Neural progenitor cell (in vitro differentiated cells): Measurements from ENCODE around the gene PRUNE2. TPM values are rescaled to one million over a fixed set of nuclear protein-coding genes. Genes with fewer than 3 reads are reported as not detected.

ENCODE experiments used
- DNase-seq: peaks from one replicate; pipeline ENCODE4 v3.0.0-alpha.2; 2016; ENCODE audit warnings: low spot score
- H2AFZ ChIP-seq: fragments of 200-600 bp; sonication (generic); replicated peaks from 2 replicates; pipeline ENCODE4 v1.6.1; 2016; ENCODE audit warnings: antibody characterized with exemption
- H3F3A ChIP-seq: fragments of 200-600 bp; sonication (generic); 2 replicates; pipeline ENCODE4 v1.6.1; 2016; ENCODE audit warnings: antibody characterized with exemption, low read depth
- H3K27ac ChIP-seq: fragments of 200-600 bp; sonication (generic); 2 replicates; pipeline ENCODE4 v1.5.1; 2016; ENCODE audit warnings: mild to moderate bottlenecking
- H3K27me3 ChIP-seq: fragments of 200-600 bp; sonication (generic); 2 replicates; pipeline ENCODE4 v1.6.1; 2016; ENCODE audit warnings: mild to moderate bottlenecking, moderate library complexity
- H3K36me3 ChIP-seq: fragments of 200-600 bp; sonication (generic); 2 replicates; pipeline ENCODE4 v1.5.1; 2016
- H3K4me1 ChIP-seq: fragments of 200-600 bp; sonication (generic); 2 replicates; pipeline ENCODE4 v1.6.1; 2016; ENCODE audit warnings: mixed run types
- H3K4me2 ChIP-seq: fragments of 200-600 bp; sonication (generic); 2 replicates; pipeline ENCODE4 v1.6.1; 2016
- H3K4me3 ChIP-seq: fragments of 200-600 bp; sonication (generic); 2 replicates; pipeline ENCODE4 v1.5.1; 2016
- H3K79me2 ChIP-seq: fragments of 200-600 bp; sonication (generic); 2 replicates; pipeline ENCODE4 v1.6.1; 2016; ENCODE audit warnings: low read depth
- H3K9ac ChIP-seq: fragments of 200-600 bp; sonication (generic); 2 replicates; pipeline ENCODE4 v1.6.1; 2016
- H3K9me3 ChIP-seq: fragments of 200-600 bp; sonication (generic); 2 replicates; pipeline ENCODE4 v1.5.1; 2016; ENCODE audit warnings: low read depth
- H4K20me1 ChIP-seq: fragments of 200-600 bp; sonication (generic); 2 replicates; pipeline ENCODE4 v1.6.1; 2016; ENCODE audit warnings: low read depth
- H3K27ac Mint-ChIP-seq: 3 replicates; pipeline ENCODE4 v1.8.0; 2021; ENCODE audit warnings: mixed read lengths
- H3K27me3 Mint-ChIP-seq: 2 replicates; pipeline ENCODE4 v1.8.0; 2022; ENCODE audit warnings: low read depth, mild to moderate bottlenecking, inconsistent platforms, moderate library complexity, mixed read lengths; ENCODE audit not compliant: insufficient read depth
- H3K36me3 Mint-ChIP-seq: 3 replicates; pipeline ENCODE4 v1.8.0; 2021; ENCODE audit warnings: mixed read lengths
- H3K4me1 Mint-ChIP-seq: 3 replicates; pipeline ENCODE4 v1.8.0; 2021; ENCODE audit warnings: mixed read lengths
- H3K4me3 Mint-ChIP-seq: 3 replicates; pipeline ENCODE4 v1.8.0; 2021; ENCODE audit warnings: mild to moderate bottlenecking, moderate library complexity, mixed read lengths
- H3K9me3 Mint-ChIP-seq: 3 replicates; pipeline ENCODE4 v1.8.0; 2020; ENCODE audit warnings: mixed read lengths
- EZH2 ChIP-seq: fragments of 200-600 bp; sonication (generic); IDR thresholded peaks from 2 replicates; pipeline ENCODE4 v1.6.1; 2017; ENCODE audit warnings: antibody characterized with exemption, mild to moderate bottlenecking, moderate library complexity
- EZH2phosphoT487 ChIP-seq: fragments of 200-600 bp; sonication (generic); IDR thresholded peaks from 2 replicates; pipeline ENCODE4 v1.6.1; 2017; ENCODE audit warnings: antibody characterized with exemption
- small RNA-seq: library from RNA; depleted of rRNA; stranded (forward); fragments of <200 nt; gene quantifications from one replicate; pipeline ENCODE3, GENCODE V24; 2015
- total RNA-seq: library from RNA; depleted of rRNA; stranded (reverse); fragments of >200 nt; gene quantifications from 2 replicates; pipeline ENCODE4 v1.2.3, GENCODE V29; 2015; ENCODE audit warnings: low replicate concordance
- TF ChIP-seq, protein P1 (sequence below): fragments of 200-600 bp; sonication (generic); IDR thresholded peaks from 2 replicates; pipeline ENCODE4 v1.5.1; 2017; ENCODE audit warnings: antibody characterized with exemption, mild to moderate bottlenecking

Gene PRUNE2
- total RNA-seq, 1 donor from 2014 or later = 28.2 TPM

DNA sequence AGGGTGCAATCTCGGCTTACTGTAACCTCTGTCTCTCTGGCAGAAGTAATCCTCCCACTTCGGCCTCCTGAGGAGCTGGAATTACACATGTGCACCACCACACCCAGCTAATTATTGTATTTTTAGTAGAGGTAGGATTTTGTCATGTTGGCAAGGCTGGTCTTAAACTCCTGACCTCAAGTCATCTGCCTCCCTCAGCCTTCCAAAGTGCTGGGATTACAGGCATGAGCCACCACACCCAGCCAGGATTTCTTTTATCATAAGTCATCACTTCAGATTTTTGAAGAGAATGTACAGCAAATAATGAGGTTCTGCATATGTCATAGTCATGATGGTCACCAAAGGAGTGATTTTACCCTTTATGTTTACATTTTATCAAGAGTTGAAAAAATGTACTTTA, 338.8 kb downstream of the PRUNE2 start:
- DNase-seq = no peak
- no peak overlapping the region for H2AFZ ChIP-seq
- peaks cover 3% of the 10 kb centered on the region for H3K27me3 ChIP-seq
- Mint-ChIP-seq H3K36me3 (no peaks in the 10 kb centered on the region), H3K4me1 (no peaks in the 10 kb centered on the region), H3K4me3 (no peak overlapping the region), H3K9me3 (peaks cover 4% of the 10 kb centered on the region), H3K27ac (no peak overlapping the region), H3K27me3 (peaks cover 2% of the 10 kb centered on the region)
- no peak overlapping the region for H3K27ac ChIP-seq
- no peaks in the 10 kb centered on the region for H3K9me3 ChIP-seq
- no peaks in the 10 kb centered on the region for H3F3A ChIP-seq
- H3K79me2 ChIP-seq = no peaks in the 10 kb centered on the region
- H3K4me2 ChIP-seq = no peak overlapping the region
- H3K4me1 ChIP-seq = no peaks in the 10 kb centered on the region
- no peak for TF ChIP-seq EZH2
- TF ChIP-seq, protein P1, sequence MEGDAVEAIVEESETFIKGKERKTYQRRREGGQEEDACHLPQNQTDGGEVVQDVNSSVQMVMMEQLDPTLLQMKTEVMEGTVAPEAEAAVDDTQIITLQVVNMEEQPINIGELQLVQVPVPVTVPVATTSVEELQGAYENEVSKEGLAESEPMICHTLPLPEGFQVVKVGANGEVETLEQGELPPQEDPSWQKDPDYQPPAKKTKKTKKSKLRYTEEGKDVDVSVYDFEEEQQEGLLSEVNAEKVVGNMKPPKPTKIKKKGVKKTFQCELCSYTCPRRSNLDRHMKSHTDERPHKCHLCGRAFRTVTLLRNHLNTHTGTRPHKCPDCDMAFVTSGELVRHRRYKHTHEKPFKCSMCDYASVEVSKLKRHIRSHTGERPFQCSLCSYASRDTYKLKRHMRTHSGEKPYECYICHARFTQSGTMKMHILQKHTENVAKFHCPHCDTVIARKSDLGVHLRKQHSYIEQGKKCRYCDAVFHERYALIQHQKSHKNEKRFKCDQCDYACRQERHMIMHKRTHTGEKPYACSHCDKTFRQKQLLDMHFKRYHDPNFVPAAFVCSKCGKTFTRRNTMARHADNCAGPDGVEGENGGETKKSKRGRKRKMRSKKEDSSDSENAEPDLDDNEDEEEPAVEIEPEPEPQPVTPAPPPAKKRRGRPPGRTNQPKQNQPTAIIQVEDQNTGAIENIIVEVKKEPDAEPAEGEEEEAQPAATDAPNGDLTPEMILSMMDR = no peak
- TF ChIP-seq EZH2phosphoT487 = no peak
- no peak overlapping the region for H3K4me3 ChIP-seq
- H4K20me1 ChIP-seq = no peaks in the 10 kb centered on the region
- no peaks in the 10 kb centered on the region for H3K36me3 ChIP-seq
- H3K9ac ChIP-seq = no peak overlapping the region

DNA sequence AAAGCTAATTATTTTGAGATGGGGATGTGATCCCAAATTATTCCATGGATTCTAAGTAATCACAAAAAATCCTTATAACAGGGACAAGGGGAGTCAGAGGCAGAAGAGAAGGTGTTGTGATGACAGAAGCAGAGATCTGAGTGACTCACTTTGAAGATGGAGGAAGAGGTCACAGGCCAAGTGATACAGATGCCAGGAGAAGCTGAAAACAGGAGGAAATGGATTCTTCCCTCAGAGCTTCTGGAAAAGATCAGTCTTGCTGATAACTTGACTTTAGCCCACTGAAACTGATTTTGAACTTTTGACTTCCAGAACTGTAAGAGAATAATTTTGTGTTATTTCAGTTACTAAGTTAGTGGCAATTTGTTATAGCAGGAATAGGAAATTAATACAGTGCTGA, 341.6 kb downstream of the PRUNE2 start:
- TF ChIP-seq EZH2 = no peak
- Mint-ChIP-seq H3K4me1 (peaks cover 9% of the 10 kb centered on the region), H3K27ac (no peak overlapping the region), H3K36me3 (no peaks in the 10 kb centered on the region), H3K4me3 (no peak overlapping the region), H3K27me3 (peaks cover 2% of the 10 kb centered on the region), H3K9me3 (no peaks in the 10 kb centered on the region)
- no peaks in the 10 kb centered on the region for H4K20me1 ChIP-seq
- H3K79me2 ChIP-seq = no peaks in the 10 kb centered on the region
- peaks cover 6% of the 10 kb centered on the region for H3F3A ChIP-seq
- DNase-seq = no peak
- no peak overlapping the region for H2AFZ ChIP-seq
- H3K4me3 ChIP-seq = no peak overlapping the region
- H3K27me3 ChIP-seq = no peaks in the 10 kb centered on the region
- H3K4me2 ChIP-seq = no peak overlapping the region
- H3K9ac ChIP-seq = no peak overlapping the region
- peaks cover 11% of the 10 kb centered on the region for H3K4me1 ChIP-seq
- H3K27ac ChIP-seq = no peak overlapping the region
- H3K9me3 ChIP-seq = no peaks in the 10 kb centered on the region
- no peaks in the 10 kb centered on the region for H3K36me3 ChIP-seq

DNA sequence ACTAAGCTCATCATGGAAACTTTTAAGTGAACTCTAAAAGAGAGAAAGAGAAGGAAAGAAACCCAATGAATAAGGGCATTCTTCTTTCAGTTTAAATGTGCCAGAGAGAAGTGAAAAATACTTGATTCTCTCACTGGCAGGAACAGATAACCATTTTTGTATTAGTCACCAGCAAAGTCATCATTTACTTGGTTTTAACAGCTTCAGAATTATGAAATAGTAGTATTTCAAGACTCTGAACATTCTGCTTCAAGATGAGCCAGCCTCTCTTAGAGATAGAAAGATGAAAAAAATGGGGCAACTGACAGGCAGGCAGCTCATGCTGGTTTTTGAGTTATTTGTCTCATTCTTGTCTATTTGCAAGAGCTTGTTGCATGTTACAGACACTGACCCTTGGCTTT, 343.4 kb downstream of the PRUNE2 start:
- TF ChIP-seq EZH2 = no peak
- no peak for TF ChIP-seq EZH2phosphoT487
- TF ChIP-seq, protein P1 = no peak
- no peaks in the 10 kb centered on the region for H3K9me3 ChIP-seq
- H3K27me3 Mint-ChIP-seq = peaks cover 6% of the 10 kb centered on the region
- peaks cover 9% of the 10 kb centered on the region for H3K4me1 Mint-ChIP-seq
- no peak for DNase-seq
- H3F3A ChIP-seq = peaks cover 6% of the 10 kb centered on the region
- H3K9ac ChIP-seq = no peak overlapping the region
- H3K79me2 ChIP-seq = no peaks in the 10 kb centered on the region
- H4K20me1 ChIP-seq = no peaks in the 10 kb centered on the region
- no peak overlapping the region for H3K4me3 ChIP-seq
- H3K27me3 ChIP-seq = no peaks in the 10 kb centered on the region
- no peaks in the 10 kb centered on the region for H3K36me3 ChIP-seq
- no peak overlapping the region for H3K27ac ChIP-seq
- no peak overlapping the region for H3K27ac Mint-ChIP-seq
- no peak overlapping the region for H3K4me3 Mint-ChIP-seq
- H3K9me3 Mint-ChIP-seq = peaks cover 2% of the 10 kb centered on the region
- H3K4me1 ChIP-seq = peaks cover 11% of the 10 kb centered on the region
- no peak overlapping the region for H2AFZ ChIP-seq
- no peaks in the 10 kb centered on the region for H3K36me3 Mint-ChIP-seq
- H3K4me2 ChIP-seq = no peak overlapping the region

DNA sequence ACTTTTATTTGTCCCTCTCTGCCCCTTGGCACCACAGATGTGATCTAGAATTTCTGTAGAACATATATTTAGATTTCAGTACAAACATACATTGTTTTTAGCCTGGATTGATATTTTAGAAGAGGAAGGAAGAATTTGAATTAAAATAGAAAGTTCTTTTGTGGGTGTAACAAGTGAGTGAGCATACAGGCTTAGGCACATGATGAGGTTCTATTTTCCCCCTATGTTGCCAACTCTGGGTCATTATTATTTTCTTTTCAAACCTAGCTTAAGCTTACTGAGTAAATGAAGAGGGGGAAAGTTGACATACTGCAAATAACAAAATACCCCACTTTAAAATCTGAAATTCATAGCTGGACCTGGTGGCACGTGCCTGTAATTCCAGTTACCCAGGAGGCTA, 344.0 kb downstream of the PRUNE2 start:
- H3K4me1 Mint-ChIP-seq = peaks cover 9% of the 10 kb centered on the region
- H3K36me3 ChIP-seq = no peaks in the 10 kb centered on the region
- H3K36me3 Mint-ChIP-seq = no peaks in the 10 kb centered on the region
- DNase-seq = no peak
- no peaks in the 10 kb centered on the region for H3K79me2 ChIP-seq
- no peak overlapping the region for H3K27ac ChIP-seq
- H3K27me3 Mint-ChIP-seq = peaks cover 6% of the 10 kb centered on the region
- TF ChIP-seq EZH2 (no peak), EZH2phosphoT487 (no peak)
- TF ChIP-seq, protein P1 = no peak
- H3K4me1 ChIP-seq = peaks cover 11% of the 10 kb centered on the region
- no peaks in the 10 kb centered on the region for H3K27me3 ChIP-seq
- no peak overlapping the region for H3K4me3 Mint-ChIP-seq
- H3K9me3 ChIP-seq = no peaks in the 10 kb centered on the region
- no peak overlapping the region for H3K4me2 ChIP-seq
- no peak overlapping the region for H3K27ac Mint-ChIP-seq
- H3K4me3 ChIP-seq = no peak overlapping the region
- H3K9ac ChIP-seq = no peak overlapping the region
- peaks cover 2% of the 10 kb centered on the region for H3K9me3 Mint-ChIP-seq
- no peak overlapping the region for H2AFZ ChIP-seq
- H3F3A ChIP-seq = peaks cover 6% of the 10 kb centered on the region
- no peaks in the 10 kb centered on the region for H4K20me1 ChIP-seq

Small RNAs within 50 kb of the gene (small RNA-seq; reads per million reads assigned to genes)
- gene AL359314.1 = not detected

Other genes with a start within 250 kb of the PRUNE2 start
- gene PCA3, start 141.7 kb downstream of the PRUNE2 start, total RNA-seq = 0.30 and 0.56 TPM in 2 replicates
- not detected in 2 replicates for gene FOXB2, start 113.5 kb upstream of the PRUNE2 start, total RNA-seq